ENCODE results near the gene ATP6V0A1. TPM values are rescaled to one million over a fixed set of nuclear protein-coding genes. Genes with fewer than 3 reads are reported as not detected.

Gene ATP6V0A1
- total and polyA plus RNA-seq, 2 donors (not counting 3 experiments of a cell fraction or from before 2014, with no cell fraction given): 37.3 to 49.2 TPM

DNA sequence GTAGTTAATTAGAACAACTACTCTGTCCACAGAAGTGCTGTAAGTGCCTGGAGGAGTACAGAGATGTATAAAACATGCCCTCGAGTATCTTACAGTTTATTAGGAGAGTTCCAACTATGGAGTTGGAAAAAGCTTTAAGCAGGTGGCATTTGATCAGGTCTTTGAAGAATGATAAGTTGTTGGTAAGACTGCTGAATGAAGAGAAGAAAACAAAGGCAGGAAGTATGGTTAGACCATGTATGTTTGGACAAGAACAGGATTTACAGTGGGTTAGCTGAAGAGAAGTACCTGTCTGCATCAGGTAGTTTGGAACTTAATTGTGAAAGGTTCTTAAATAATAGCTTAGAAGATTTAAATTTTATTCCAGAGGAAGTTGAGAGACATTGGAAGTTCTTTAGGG lies 29.4 kb downstream of the ATP6V0A1 start:
- H3K4me3 ChIP-seq (replicated peaks in 1 of 3; ENCODE audit: insufficient read depth in 1 of 3, low read depth in 1 of 3, low read length in 3 of 3): no peak overlapping the region
- TF ChIP-seq MAX (IDR thresholded peaks at IDR 0.05; ENCODE audit: insufficient read depth, insufficient read length) (no peak), CTCF (IDR thresholded peaks at IDR 0.05; ENCODE audit: extremely low read depth in 1 of 2, insufficient read depth in 1 of 2, low read depth in 1 of 2, low read length in 2 of 2) (no peak), JUN (IDR thresholded peaks at IDR 0.05; ENCODE audit: borderline replicate concordance, insufficient read depth, insufficient read length, low read depth) (no peak), MYC (IDR thresholded peaks at IDR 0.05; ENCODE audit: low read depth, low read length) (no peak), POLR2A (IDR thresholded peaks at IDR 0.05; ENCODE audit: low read depth, low read length) (no peak), EZH2 (IDR thresholded peaks at IDR 0.05; ENCODE audit: borderline replicate concordance, low read depth, low read length, severe bottlenecking) (no peak), GATA2 (IDR thresholded peaks at IDR 0.05; ENCODE audit: insufficient read depth, insufficient read length, low read depth, low read length) (no peak)
- no peak overlapping the region for H3K4me2 ChIP-seq (ENCODE audit: insufficient read depth, low read length)
- H3K36me3 ChIP-seq (ENCODE audit: control insufficient read depth in 2 of 2, extremely low read depth in 1 of 2, insufficient read depth in 2 of 2, low read length in 2 of 2): peaks cover 7 to 15% of the 10 kb centered on the region in 2 experiments
- FAIRE-seq (no peak), DNase-seq (ENCODE audit: low read depth, low spot score) (no peak)
- no peaks in the 10 kb centered on the region for H3K27me3 ChIP-seq (ENCODE audit: control insufficient read depth in 2 of 2, insufficient read depth in 2 of 2, low read length in 2 of 2)
- H2AFZ ChIP-seq (ENCODE audit: low read depth, low read length): no peak overlapping the region
- H3K79me2 ChIP-seq (ENCODE audit: control insufficient read depth, insufficient read depth, low read length): no peaks in the 10 kb centered on the region
- BruUV-seq (replicated peaks): no TSS peak
- no peak overlapping the region for H3K27ac ChIP-seq (ENCODE audit: insufficient read depth, low read depth, low read length)
- H3K9me3 ChIP-seq (replicated peaks; ENCODE audit: control insufficient read depth, insufficient read depth, low read length): no peaks in the 10 kb centered on the region
- ChIA-PET CTCF (interaction anchor here (0.9 to 4.9 kb wide), 5 partner anchors 18 to 100 kb away, joined by 3 to 21 read pairs (median 7); partner anchors contain the start of gene STAT3), POLR2A (no interaction called here)
- dilution Hi-C loops (cut with MboI; ENCODE audit: extremely low pct_ligation_motif_present, low sequenced_read_pairs) (no loop called here), intact Hi-C loops (cut with micrococcal nuclease) (no loop called here)
- H4K20me1 ChIP-seq (replicated peaks; ENCODE audit: control insufficient read depth, extremely low read depth, insufficient read depth, low read length): no peaks in the 10 kb centered on the region
- H3K4me1 ChIP-seq (ENCODE audit: control insufficient read depth, extremely low read depth, insufficient read depth, low read length): peaks cover 7% of the 10 kb centered on the region
- H3K9me1 ChIP-seq (replicated peaks; ENCODE audit: control insufficient read depth, extremely low read depth, insufficient read depth, low read length): no peaks in the 10 kb centered on the region
- no peak overlapping the region for H3K9ac ChIP-seq (replicated peaks; ENCODE audit: extremely low read depth, insufficient read depth, low read length)

All from endothelial cell of umbilical vein (primary cell).